Endothelial cell of umbilical vein (primary cell): ENCODE measurements around the gene SUPT5H.

Experiments
- EZH2 ChIP-seq: IDR thresholded peaks from 2 replicates; pipeline ENCODE4 v1.6.1; 2012; ENCODE audit warnings: borderline replicate concordance, low read depth, mild to moderate bottlenecking, moderate library complexity, low read length, inconsistent platforms; ENCODE audit not compliant: severe bottlenecking
- FOS ChIP-seq: IDR thresholded peaks from 2 replicates; pipeline ENCODE4 v1.6.1; 2011; ENCODE audit warnings: mild to moderate bottlenecking, low read length, moderate library complexity, borderline replicate concordance; ENCODE audit not compliant: insufficient read depth
- JUN ChIP-seq: IDR thresholded peaks from 2 replicates; pipeline ENCODE4 v1.6.1; 2011; ENCODE audit warnings: borderline replicate concordance, low read depth; ENCODE audit not compliant: insufficient read length, insufficient read depth
- POLR2A ChIP-seq: IDR thresholded peaks from 2 replicates; pipeline ENCODE4 v1.6.1; 2012; ENCODE audit warnings: low read depth, mild to moderate bottlenecking, control low read depth, low read length
- POLR2AphosphoS5 ChIP-seq: IDR thresholded peaks from 2 replicates; pipeline ENCODE4 v1.6.1; 2012; ENCODE audit warnings: low read depth, mild to moderate bottlenecking, control low read depth, low read length, moderate library complexity; ENCODE audit not compliant: insufficient read depth
- TF ChIP-seq, protein P1 (sequence below), 2 donors: IDR thresholded peaks; 1 replicate in 1 of 2; 2 replicates in 1 of 2; pipeline ENCODE4 v1.5.1; 2011; ENCODE audit warnings: low read length in 2 of 2, mild to moderate bottlenecking in 2 of 2, moderate library complexity in 2 of 2, control low read depth in 1 of 2, inconsistent platforms in 1 of 2, low read depth in 1 of 2; ENCODE audit not compliant: insufficient read depth in 1 of 2; ENCODE audit errors: extremely low read depth in 1 of 2
- TF ChIP-seq, protein P2 (sequence below): IDR thresholded peaks from 2 replicates; pipeline ENCODE4 v1.6.1; 2011; ENCODE audit not compliant: insufficient read depth, insufficient read length

DNA sequence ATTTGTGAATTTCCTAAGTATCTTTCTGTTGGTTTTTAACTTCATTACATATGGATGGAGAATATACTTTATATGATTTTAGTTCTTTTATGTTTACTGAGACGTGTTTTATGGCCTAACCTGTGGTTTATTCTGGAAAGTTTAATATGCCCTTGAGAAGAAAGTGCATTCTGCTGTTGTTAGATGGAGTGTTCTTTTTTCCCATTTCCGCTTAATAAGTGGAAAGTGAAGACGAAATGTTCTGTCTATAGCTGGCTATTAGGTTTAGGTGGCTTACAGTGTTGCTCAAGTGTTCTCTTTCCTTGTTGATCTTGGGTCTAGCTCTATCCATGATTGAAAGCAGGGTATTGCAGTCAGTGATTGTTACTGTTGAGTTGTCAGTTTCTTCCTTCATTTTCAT, 18.0 kb downstream of the SUPT5H start:
- TF ChIP-seq, protein P1, sequence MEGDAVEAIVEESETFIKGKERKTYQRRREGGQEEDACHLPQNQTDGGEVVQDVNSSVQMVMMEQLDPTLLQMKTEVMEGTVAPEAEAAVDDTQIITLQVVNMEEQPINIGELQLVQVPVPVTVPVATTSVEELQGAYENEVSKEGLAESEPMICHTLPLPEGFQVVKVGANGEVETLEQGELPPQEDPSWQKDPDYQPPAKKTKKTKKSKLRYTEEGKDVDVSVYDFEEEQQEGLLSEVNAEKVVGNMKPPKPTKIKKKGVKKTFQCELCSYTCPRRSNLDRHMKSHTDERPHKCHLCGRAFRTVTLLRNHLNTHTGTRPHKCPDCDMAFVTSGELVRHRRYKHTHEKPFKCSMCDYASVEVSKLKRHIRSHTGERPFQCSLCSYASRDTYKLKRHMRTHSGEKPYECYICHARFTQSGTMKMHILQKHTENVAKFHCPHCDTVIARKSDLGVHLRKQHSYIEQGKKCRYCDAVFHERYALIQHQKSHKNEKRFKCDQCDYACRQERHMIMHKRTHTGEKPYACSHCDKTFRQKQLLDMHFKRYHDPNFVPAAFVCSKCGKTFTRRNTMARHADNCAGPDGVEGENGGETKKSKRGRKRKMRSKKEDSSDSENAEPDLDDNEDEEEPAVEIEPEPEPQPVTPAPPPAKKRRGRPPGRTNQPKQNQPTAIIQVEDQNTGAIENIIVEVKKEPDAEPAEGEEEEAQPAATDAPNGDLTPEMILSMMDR (IDR thresholded peaks at IDR 0.05; ENCODE audit: extremely low read depth in 1 of 2, insufficient read depth in 1 of 2, low read depth in 1 of 2, low read length in 2 of 2), result no peak
- TF ChIP-seq EZH2 (no peak), POLR2A (no peak), POLR2AphosphoS5 (no peak), FOS (no peak), JUN (no peak)
- TF ChIP-seq, protein P2, sequence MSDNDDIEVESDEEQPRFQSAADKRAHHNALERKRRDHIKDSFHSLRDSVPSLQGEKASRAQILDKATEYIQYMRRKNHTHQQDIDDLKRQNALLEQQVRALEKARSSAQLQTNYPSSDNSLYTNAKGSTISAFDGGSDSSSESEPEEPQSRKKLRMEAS, result no peak
